Mucosa of rectum (tissue), 2 donors: Measurements from ENCODE around the gene CCDC167.
"Not testable (repeated sequence)": the region's sequence is repeated elsewhere in the genome, so short reads cannot be mapped to it uniquely, and the experiment has no call there.

Experiments used
- H3K27ac ChIP-seq, 2 donors: one replicate each; pipeline ENCODE4 v1.7.0; 2013; ENCODE audit warnings: inconsistent platforms in 2 of 2, low read depth in 2 of 2, low read length in 2 of 2
- H3K27me3 ChIP-seq, 2 donors: one replicate each; pipeline ENCODE4 v1.7.0; 2013; ENCODE audit warnings: low read length in 2 of 2; ENCODE audit not compliant: control insufficient read depth in 2 of 2, insufficient read depth in 2 of 2
- H3K36me3 ChIP-seq, 2 donors: one replicate each; pipeline ENCODE4 v1.7.0; 2013; ENCODE audit warnings: low read length in 2 of 2; ENCODE audit not compliant: control insufficient read depth in 2 of 2, insufficient read depth in 2 of 2
- H3K4me1 ChIP-seq, 2 donors: one replicate each; pipeline ENCODE4 v1.7.0; 2013; ENCODE audit warnings: low read length in 2 of 2, mild to moderate bottlenecking in 1 of 2; ENCODE audit not compliant: control insufficient read depth in 2 of 2, insufficient read depth in 2 of 2
- H3K4me3 ChIP-seq, 2 donors: one replicate each; pipeline ENCODE4 v1.7.0; 2013; ENCODE audit warnings: low read length in 2 of 2
- H3K9ac ChIP-seq, 2 donors: one replicate each; pipeline ENCODE4 v1.7.0; 2013; ENCODE audit warnings: low read length in 2 of 2, low read depth in 1 of 2, mild to moderate bottlenecking in 1 of 2
- H3K9me3 ChIP-seq, 2 donors: one replicate each; pipeline ENCODE4 v1.7.0; 2013; ENCODE audit warnings: low read length in 2 of 2; ENCODE audit not compliant: control insufficient read depth in 2 of 2
- donor health status: healthy.
- donor health status: Normal muscosa, but diverticular disease.

Gene CCDC167

DNA sequence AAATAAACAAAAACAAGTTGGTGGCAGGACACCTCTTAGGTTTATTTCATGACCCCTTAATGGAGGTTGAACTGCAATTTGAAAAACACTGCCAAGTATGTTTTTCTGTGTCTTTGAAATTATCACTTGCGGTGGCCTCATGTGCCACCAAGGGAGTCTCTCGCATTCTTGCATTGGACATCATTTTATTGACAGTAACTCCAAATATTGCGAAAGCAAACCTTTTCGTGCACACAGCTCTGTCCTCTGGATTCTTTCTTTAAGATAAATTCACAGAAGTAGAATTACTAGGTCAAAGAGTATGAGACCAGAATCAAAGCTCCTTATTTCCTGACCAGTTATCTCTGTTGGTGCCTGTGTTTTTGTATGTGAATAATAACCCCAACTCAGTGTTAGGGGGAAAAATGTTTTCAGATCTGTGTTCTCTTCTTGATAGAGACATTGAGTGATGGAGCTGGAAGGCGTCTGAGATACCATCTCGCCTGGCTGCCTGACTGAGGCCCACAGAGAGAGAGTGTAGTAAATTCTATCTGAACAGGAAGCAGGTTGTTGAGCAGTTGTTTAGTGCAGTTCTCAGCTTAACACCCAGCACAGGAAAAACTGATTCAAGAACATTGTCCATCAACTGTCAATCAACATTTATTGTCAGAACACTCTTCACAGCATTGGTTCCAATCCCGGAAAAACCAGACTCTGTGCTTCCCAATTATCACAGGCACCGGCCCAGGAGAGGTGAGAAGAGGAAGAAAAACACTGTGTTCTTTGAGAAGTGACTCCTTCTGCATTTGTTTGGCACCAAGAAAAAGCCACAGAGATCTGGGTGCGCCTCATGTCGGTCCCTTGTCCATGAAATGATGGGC is 2.2 kb upstream of the CCDC167 start:
- no peaks in the 10 kb centered on the region for H3K9me3 ChIP-seq
- H3K9ac ChIP-seq, result peak overlapping the region in 1 of 2 donors; percentile 41
- no peak overlapping the region for H3K4me3 ChIP-seq
- no peaks in the 10 kb centered on the region for H3K36me3 ChIP-seq
- no peaks in the 10 kb centered on the region for H3K27me3 ChIP-seq
- peak overlapping the region; percentile 30 to 63 for H3K27ac ChIP-seq
- H3K4me1 ChIP-seq, result peaks cover 5 to 7% of the 10 kb centered on the region in 2 donors

DNA sequence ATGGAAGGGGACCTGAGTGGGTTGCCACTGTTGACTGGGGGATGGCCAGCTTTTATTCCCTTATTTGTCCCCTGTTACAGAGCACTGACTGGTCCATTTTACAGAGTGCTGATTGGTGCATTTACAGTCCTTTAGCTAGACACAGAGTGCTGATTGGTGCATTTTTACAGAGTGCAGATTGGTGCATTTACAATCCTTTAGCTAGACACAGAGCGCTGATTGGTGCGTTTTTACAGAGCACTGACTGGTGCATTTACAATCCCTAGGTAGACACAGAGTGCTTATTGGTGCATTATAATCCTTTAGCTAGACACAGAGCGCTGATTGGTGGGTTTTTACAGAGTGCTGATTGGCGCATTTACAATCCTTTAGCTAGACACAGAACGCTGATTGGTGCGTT is 1.2 kb upstream of the CCDC167 start:
- H3K9ac ChIP-seq, H3K27me3 ChIP-seq, H3K9me3 ChIP-seq, H3K27ac ChIP-seq, H3K4me1 ChIP-seq, H3K4me3 ChIP-seq, H3K36me3 ChIP-seq: not testable (repeated sequence)

- Histone ChIP-seq H3K9ac (no peak overlapping the region), H3K27ac (no peak overlapping the region), H3K4me1 (peaks cover 5 to 7% of the 10 kb centered on the region in 2 donors), H3K9me3 (no peaks in the 10 kb centered on the region), H3K36me3 (peaks cover 0 to 2% of the 10 kb centered on the region in 2 donors), H3K27me3 (no peaks in the 10 kb centered on the region), H3K4me3 (peak overlapping the region; percentile 81 to 90)
Measured at GRCh38 chr6:37500294-37500608, 558 bp upstream of the CCDC167 start.

DNA sequence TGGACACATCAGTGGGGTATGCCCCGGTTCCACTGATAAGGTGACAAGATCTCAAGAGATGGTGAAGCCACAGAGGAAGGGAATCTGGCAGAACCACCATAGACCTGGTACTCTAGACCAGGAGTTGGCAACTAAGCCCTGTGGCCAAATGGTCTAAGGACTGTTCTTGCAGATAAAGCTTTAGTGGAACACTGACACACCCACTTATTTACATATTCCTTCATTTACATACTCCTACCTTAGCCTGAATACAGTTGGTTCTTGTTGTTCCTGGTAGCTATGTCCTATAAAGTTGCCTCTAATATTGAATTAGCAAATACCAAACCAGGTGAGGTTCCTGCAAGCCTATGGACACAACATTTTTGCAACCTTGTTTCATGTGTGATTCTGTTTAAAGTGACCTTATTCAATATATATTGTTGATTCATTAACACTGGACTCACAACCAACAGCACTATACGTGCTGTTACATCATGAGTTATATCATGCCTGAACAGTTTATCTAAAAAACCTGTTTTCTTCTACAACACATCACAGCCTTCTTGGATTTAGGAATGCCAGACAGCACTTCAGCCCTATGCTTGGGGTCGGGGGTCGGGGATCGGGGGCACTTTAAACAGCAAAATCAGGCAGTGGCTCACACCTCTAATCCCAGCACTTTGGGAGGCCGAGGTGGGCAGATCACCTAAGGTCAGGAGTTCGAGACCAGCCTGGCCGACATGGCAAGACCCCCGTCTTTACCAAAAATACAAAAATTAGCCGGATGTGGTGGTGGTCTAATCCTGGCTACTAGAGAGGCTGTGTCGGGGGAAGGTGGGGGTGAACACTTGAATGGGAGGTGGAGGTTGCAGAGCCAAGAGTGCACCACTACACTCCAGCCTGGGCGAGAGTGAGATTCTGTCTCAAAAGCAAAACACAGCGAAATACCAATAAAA is 2.5 kb downstream of the CCDC167 start:
- H3K4me1 ChIP-seq, result peaks cover 3 to 7% of the 10 kb centered on the region in 2 donors
- H3K9me3 ChIP-seq, result no peaks in the 10 kb centered on the region
- H3K9ac ChIP-seq, result no peak overlapping the region
- no peaks in the 10 kb centered on the region for H3K27me3 ChIP-seq
- peaks cover 0 to 2% of the 10 kb centered on the region in 2 donors for H3K36me3 ChIP-seq
- H3K4me3 ChIP-seq, result no peak overlapping the region
- H3K27ac ChIP-seq, result no peak overlapping the region

- H3K27me3 ChIP-seq, result no peaks in the 10 kb centered on the region
- no peak overlapping the region for H3K4me3 ChIP-seq
- peaks cover 3 to 7% of the 10 kb centered on the region in 2 donors for H3K4me1 ChIP-seq
- no peak overlapping the region for H3K27ac ChIP-seq
- H3K9me3 ChIP-seq, result no peaks in the 10 kb centered on the region
- peaks cover 0 to 2% of the 10 kb centered on the region in 2 donors for H3K36me3 ChIP-seq
- H3K9ac ChIP-seq, result no peak overlapping the region
Measured at GRCh38 chr6:37495244-37495934, 4.3 kb downstream of the CCDC167 start.

- no peak overlapping the region for H3K27ac ChIP-seq
- H3K36me3 ChIP-seq, result peaks cover 0 to 2% of the 10 kb centered on the region in 2 donors
- H3K9ac ChIP-seq, result no peak overlapping the region
- no peaks in the 10 kb centered on the region for H3K4me1 ChIP-seq
- H3K9me3 ChIP-seq, result no peaks in the 10 kb centered on the region
- H3K27me3 ChIP-seq, result no peaks in the 10 kb centered on the region
- H3K4me3 ChIP-seq, result no peak overlapping the region
Measured at GRCh38 chr6:37493661-37493995, 6.1 kb downstream of the CCDC167 start.

GRCh38 chr6:37492991-37493660 is 6.6 kb downstream of the CCDC167 start:
- Histone ChIP-seq H3K4me3 (no peak overlapping the region), H3K27ac (no peak overlapping the region), H3K9ac (no peak overlapping the region), H3K4me1 (no peaks in the 10 kb centered on the region), H3K9me3 (no peaks in the 10 kb centered on the region), H3K27me3 (no peaks in the 10 kb centered on the region), H3K36me3 (peaks cover 0 to 2% of the 10 kb centered on the region in 2 donors)

DNA sequence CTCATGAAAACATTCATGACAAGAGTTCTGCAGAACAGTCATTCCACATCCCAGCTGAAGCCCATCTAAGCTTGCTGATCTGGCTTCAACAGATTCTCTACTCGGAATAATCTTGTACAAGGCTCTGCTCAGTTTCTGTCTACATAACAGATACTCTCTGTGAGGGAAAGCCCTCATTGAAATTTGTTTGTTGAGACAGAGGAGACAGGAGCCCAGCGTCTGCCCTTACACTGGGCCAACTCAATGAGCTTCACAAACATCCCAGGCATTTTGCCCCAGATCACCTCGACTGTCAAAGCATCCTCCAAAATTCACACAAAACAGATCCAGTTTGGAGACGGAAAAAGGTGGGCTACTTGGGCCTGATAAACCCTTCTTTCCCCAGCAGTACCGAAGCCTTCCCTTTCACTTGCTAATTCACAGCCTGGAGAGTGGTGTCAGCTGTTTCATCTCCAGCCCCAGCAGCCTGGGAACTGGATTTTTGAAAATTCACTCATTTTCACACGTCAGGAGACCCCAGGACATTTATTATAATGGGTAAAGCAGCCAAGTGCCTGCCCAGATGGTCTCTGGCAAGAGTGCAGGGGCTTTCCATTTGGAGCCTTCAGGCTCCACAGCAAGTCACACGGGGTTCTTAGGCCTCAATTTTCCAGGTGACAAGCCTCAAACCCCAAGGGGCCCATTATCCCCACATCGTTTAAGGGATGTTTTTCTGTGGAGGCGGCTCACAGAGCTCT is 7.3 kb downstream of the CCDC167 start:
- Histone ChIP-seq H3K27me3 (no peaks in the 10 kb centered on the region), H3K9me3 (no peaks in the 10 kb centered on the region), H3K4me1 (no peaks in the 10 kb centered on the region), H3K36me3 (peaks cover 0 to 2% of the 10 kb centered on the region in 2 donors), H3K27ac (no peak overlapping the region), H3K4me3 (no peak overlapping the region), H3K9ac (no peak overlapping the region)

- Histone ChIP-seq H3K9me3 (no peaks in the 10 kb centered on the region), H3K27ac (no peak overlapping the region), H3K36me3 (peaks cover 0 to 2% of the 10 kb centered on the region in 2 donors), H3K4me1 (no peaks in the 10 kb centered on the region), H3K9ac (no peak overlapping the region), H3K27me3 (no peaks in the 10 kb centered on the region), H3K4me3 (no peak overlapping the region)
Measured at GRCh38 chr6:37491830-37492208, 7.9 kb downstream of the CCDC167 start.
